Spleen (tissue), 11 donors: ENCODE measurements around the gene ATP7A. TPM values are rescaled to one million over a fixed set of nuclear protein-coding genes. Genes with fewer than 3 reads are reported as not detected.

Experiments
- DNase-seq: peaks from one replicate; pipeline ENCODE4 v3.0.0-alpha.2; 2020
- H3K27ac ChIP-seq, 8 donors: fragments of 200-600 bp; sonication (generic) in 7 of 8; 1 replicate in 4 of 8; 2 replicates in 4 of 8; pipeline versions ENCODE4 v1.5.0 to v1.8.0; 2016 to 2021; ENCODE audit warnings: inconsistent platforms in 4 of 8, mild to moderate bottlenecking in 4 of 8, moderate library complexity in 1 of 8
- H3K27me3 ChIP-seq, 7 donors: fragments of 200-600 bp; sonication (generic) in 6 of 7; replicated peaks in 1 of 7; 1 replicate in 4 of 7; 2 replicates in 3 of 7; pipeline versions ENCODE4 v1.5.0 to v1.8.0; 2016 to 2021; ENCODE audit warnings: inconsistent platforms in 3 of 7, mild to moderate bottlenecking in 1 of 7
- H3K36me3 ChIP-seq, 6 donors: fragments of 200-600 bp; sonication (generic) in 5 of 6; 1 replicate in 4 of 6; 2 replicates in 2 of 6; pipeline versions ENCODE4 v1.5.0 to v1.8.0; 2016 to 2021; ENCODE audit warnings: inconsistent platforms in 2 of 6
- H3K4me1 ChIP-seq, 6 donors: fragments of 200-600 bp; sonication (generic) in 5 of 6; 1 replicate in 3 of 6; 2 replicates in 3 of 6; pipeline versions ENCODE4 v1.5.0 to v1.8.0; 2016 to 2021; ENCODE audit warnings: inconsistent platforms in 3 of 6
- H3K4me3 ChIP-seq, 8 donors: fragments of 200-600 bp; sonication (generic) in 7 of 8; 1 replicate in 4 of 8; 2 replicates in 4 of 8; pipeline versions ENCODE4 v1.5.0 to v1.8.0; 2016 to 2021; ENCODE audit warnings: inconsistent platforms in 4 of 8, mild to moderate bottlenecking in 4 of 8, moderate library complexity in 2 of 8
- H3K9me3 ChIP-seq, 8 donors: fragments of 200-600 bp; sonication (generic) in 7 of 8; 1 replicate in 4 of 8; 2 replicates in 4 of 8; pipeline versions ENCODE4 v1.5.0 to v1.8.0; 2016 to 2021; ENCODE audit warnings: inconsistent platforms in 4 of 8
- CTCF ChIP-seq, 11 experiments: fragments of 200-600 bp in 7 of 11; fragments of 450-650 bp in 4 of 11; sonication (generic) in 4 of 11; IDR thresholded peaks in 8 of 11; conservative IDR thresholded peaks in 3 of 11; 1 replicate in 7 of 11; 2 replicates in 4 of 11; pipeline versions ENCODE4 v1.4.0 to v1.8.0; 2016 to 2021; ENCODE audit warnings: antibody characterized with exemption in 11 of 11, inconsistent platforms in 4 of 11, mild to moderate bottlenecking in 1 of 11
- POLR2A ChIP-seq, 3 donors: fragments of 450-650 bp; IDR thresholded peaks; one replicate each; pipeline ENCODE4 v1.5.1; 2017; ENCODE audit warnings: antibody characterized with exemption in 3 of 3, mild to moderate bottlenecking in 1 of 3
- POLR2AphosphoS5 ChIP-seq, 3 donors: sonication (generic); formaldehyde crosslinking; IDR thresholded peaks; one replicate each; pipeline ENCODE4 v1.5.1; 2017; ENCODE audit warnings: antibody characterized with exemption in 3 of 3
- WGBS, 5 donors: extraction: QIAGEN DNeasy Blood & Tissue Kit in 3 of 5; methylation state at CpG; one replicate each; pipeline versions ENCODE4 v1.1.5 to v1.1.7; 2013 to 2018; 5-methylcytosine and 5-hydroxymethylcytosine counted together
- intact Hi-C: fragments of 100-400 bp; cut with DNase I; formaldehyde crosslinking; loops from one replicate; pipeline ENCODE4 v1.15.0; 2023; ENCODE audit warnings: low total_unique reads
- polyA plus RNA-seq, 3 donors: library from polyadenylated mRNA; stranded (reverse); fragments of 200-250 nt; gene quantifications; one replicate each; pipeline ENCODE4 v1.2.1, GENCODE V29; 2013
- total RNA-seq, 7 donors: library from RNA; depleted of rRNA in 3 of 7; stranded (reverse); fragments of >200 nt in 3 of 7; fragmentation: NEBNext Ultra II Directional in 4 of 7; extraction: Animal tissue kit (Norgen Biotek cat#: 25700) in 4 of 7; gene quantifications; one replicate each; pipeline versions ENCODE4 v1.1.0 to v1.2.1, GENCODE V29; 2016 to 2021
- donor health status: healthy with polysubstance abuse.
- donor health status: DM: no; HTN: no; CAD: no; lungs with moderate emphysema.
- donor health status: DM: no; HTN: no; CAD: no.
- donor health status: Bipolar disorder and iron deficiency.
- donor health status: healthy.
- donor health status: DM: no; HTN: no; CAD: no.
- donor health status: DM: yes; HTN: yes; CAD: no.

The ATP7A gene
- total and polyA plus RNA-seq, 10 donors: 1.4 to 18.8 (median 14.9) TPM

- WGBS, 5 donors: 75 to 100% (median 80%) methylated on average over 2 of the region's 2 CpGs
- peaks cover 0 to 12% (median 0%) of the 10 kb centered on the region in 6 donors for H3K36me3 ChIP-seq
- no peaks in the 10 kb centered on the region for H3K4me1 ChIP-seq
- TF ChIP-seq CTCF (IDR thresholded peaks at IDR 0.05 in 8 of 11, conservative IDR thresholded peaks at IDR 0.05 in 3 of 11): no peak
- no peak for TF ChIP-seq POLR2A (IDR thresholded peaks at IDR 0.05)
- no peak for TF ChIP-seq POLR2AphosphoS5 (IDR thresholded peaks at IDR 0.05)
- H3K27ac ChIP-seq: no peak overlapping the region
- intact Hi-C loops: no loop called here
- no peak for DNase-seq
- H3K4me3 ChIP-seq: no peak overlapping the region
- H3K9me3 ChIP-seq: no peaks in the 10 kb centered on the region
- peaks cover 0 to 4% (median 0%) of the 10 kb centered on the region in 7 donors for H3K27me3 ChIP-seq
These were observed 65.3 kb downstream of the ATP7A start for GRCh38 chrX:77975755-77976154.

- H3K36me3 ChIP-seq: peaks cover 0 to 11% (median 0%) of the 10 kb centered on the region in 6 donors
- H3K27me3 ChIP-seq: peaks cover 0 to 4% (median 0%) of the 10 kb centered on the region in 7 donors
- no peaks in the 10 kb centered on the region for H3K4me1 ChIP-seq
- intact Hi-C loops: no loop called here
- H3K9me3 ChIP-seq: no peaks in the 10 kb centered on the region
- DNase-seq: no peak
- TF ChIP-seq POLR2A (IDR thresholded peaks at IDR 0.05): no peak
- TF ChIP-seq POLR2AphosphoS5 (IDR thresholded peaks at IDR 0.05): no peak
- TF ChIP-seq CTCF (IDR thresholded peaks at IDR 0.05 in 8 of 11, conservative IDR thresholded peaks at IDR 0.05 in 3 of 11): no peak
- H3K27ac ChIP-seq: no peak overlapping the region
- no peak overlapping the region for H3K4me3 ChIP-seq
These were observed 66.6 kb downstream of the ATP7A start for GRCh38 chrX:77977095-77977494.

- Histone ChIP-seq H3K4me3 (no peak overlapping the region), H3K4me1 (no peaks in the 10 kb centered on the region), H3K36me3 (peaks cover 0 to 7% (median 0%) of the 10 kb centered on the region in 6 donors), H3K27me3 (peaks cover 0 to 4% (median 0%) of the 10 kb centered on the region in 7 donors), H3K27ac (no peak overlapping the region), H3K9me3 (no peaks in the 10 kb centered on the region)
- DNase-seq: no peak
- intact Hi-C loops: no loop called here
- TF ChIP-seq POLR2A (IDR thresholded peaks at IDR 0.05) (no peak), POLR2AphosphoS5 (IDR thresholded peaks at IDR 0.05) (no peak)
- WGBS, 5 donors: 81 to 88% (median 83%) methylated on average over 1 of the region's 1 CpG
These were observed 67.0 kb downstream of the ATP7A start for GRCh38 chrX:77977518-77977917.

- Histone ChIP-seq H3K9me3 (no peaks in the 10 kb centered on the region), H3K27ac (no peak overlapping the region), H3K27me3 (no peaks in the 10 kb centered on the region), H3K36me3 (no peaks in the 10 kb centered on the region), H3K4me3 (no peak overlapping the region), H3K4me1 (no peaks in the 10 kb centered on the region)
- DNase-seq: no peak
- intact Hi-C loops: no loop called here
- WGBS, 5 donors: 85 to 97% (median 90%) methylated on average over 4 of the region's 4 CpGs
- TF ChIP-seq CTCF (IDR thresholded peaks at IDR 0.05 in 8 of 11, conservative IDR thresholded peaks at IDR 0.05 in 3 of 11): no peak
- no peak for TF ChIP-seq POLR2AphosphoS5 (IDR thresholded peaks at IDR 0.05)
- no peak for TF ChIP-seq POLR2A (IDR thresholded peaks at IDR 0.05)
These were observed 69.4 kb downstream of the ATP7A start for GRCh38 chrX:77979870-77980269.

- Histone ChIP-seq H3K9me3 (no peaks in the 10 kb centered on the region), H3K27ac (no peak overlapping the region), H3K4me1 (no peaks in the 10 kb centered on the region), H3K27me3 (no peaks in the 10 kb centered on the region), H3K36me3 (peaks cover 0 to 13% (median 0%) of the 10 kb centered on the region in 6 donors), H3K4me3 (no peak overlapping the region)
- TF ChIP-seq POLR2A (IDR thresholded peaks at IDR 0.05) (no peak), CTCF (IDR thresholded peaks at IDR 0.05 in 8 of 11, conservative IDR thresholded peaks at IDR 0.05 in 3 of 11) (no peak), POLR2AphosphoS5 (IDR thresholded peaks at IDR 0.05) (no peak)
- WGBS, 5 donors: 68 to 100% (median 96%) methylated on average over 1 of the region's 1 CpG
- intact Hi-C loops: no loop called here
- no peak for DNase-seq
These were observed 101.4 kb downstream of the ATP7A start for GRCh38 chrX:78011846-78012245.
